SK-N-SH treated with all-trans-retinoic acid at 6 μM for 48 hours (cell line): ENCODE data around the gene PMEPA1.

ENCODE experiments used
- ATAC-seq: fragments of 200-7000 bp; cut with Tn5 transposase; 3 replicates; pipeline ENCODE4 v1.9.1; 2020; ENCODE audit warnings: mild to moderate bottlenecking, moderate library complexity
- ARNTL ChIP-seq: fragments of 450-650 bp; formaldehyde crosslinking; IDR thresholded peaks from 2 replicates; pipeline ENCODE4 v1.5.0; 2020; ENCODE audit warnings: low read depth, mild to moderate bottlenecking, moderate library complexity, borderline replicate concordance
- CREB5 ChIP-seq: fragments of 250-450 bp; sonication (Bioruptor Pico); IDR thresholded peaks from 2 replicates; pipeline ENCODE4 v1.5.1; 2020; ENCODE audit warnings: low read depth, mild to moderate bottlenecking, moderate library complexity
- CSDC2 ChIP-seq: fragments of 250-450 bp; sonication (Bioruptor Pico); IDR thresholded peaks from 2 replicates; pipeline ENCODE4 v1.5.0; 2020; ENCODE audit warnings: mild to moderate bottlenecking, moderate library complexity
- CSRNP3 ChIP-seq: fragments of 250-450 bp; sonication (Bioruptor Pico); IDR thresholded peaks from 2 replicates; pipeline ENCODE4 v1.5.1; 2021; ENCODE audit warnings: mild to moderate bottlenecking, moderate library complexity
- ESRRG ChIP-seq: fragments of 250-450 bp; sonication (Bioruptor Pico); IDR thresholded peaks from 2 replicates; pipeline ENCODE4 v1.6.1; 2021; ENCODE audit warnings: mild to moderate bottlenecking
- GLIS3 ChIP-seq: fragments of 250-450 bp; sonication (Bioruptor Pico); IDR thresholded peaks from 2 replicates; pipeline ENCODE4 v1.5.0; 2020; ENCODE audit warnings: mild to moderate bottlenecking, moderate library complexity
- ISL1 ChIP-seq: fragments of 250-450 bp; sonication (Bioruptor Pico); IDR thresholded peaks from 2 replicates; pipeline ENCODE4 v2.1.2; 2022; ENCODE audit warnings: mild to moderate bottlenecking, moderate library complexity
- OSR1 ChIP-seq: fragments of 250-450 bp; sonication (Bioruptor Pico); IDR thresholded peaks from 2 replicates; pipeline ENCODE4 v1.8.0; 2022; ENCODE audit warnings: moderate library complexity, mild to moderate bottlenecking, inconsistent platforms
- PATZ1 ChIP-seq: fragments of 250-450 bp; sonication (Bioruptor Pico); IDR thresholded peaks from 2 replicates; pipeline ENCODE4 v1.8.0; 2020; ENCODE audit warnings: mild to moderate bottlenecking, moderate library complexity, borderline replicate concordance
- POU6F1 ChIP-seq: fragments of 250-450 bp; sonication (Bioruptor Pico); IDR thresholded peaks from 2 replicates; pipeline ENCODE4 v1.8.0; 2021; ENCODE audit warnings: low read depth, mild to moderate bottlenecking, moderate library complexity, borderline replicate concordance
- PPARA ChIP-seq: fragments of 250-450 bp; sonication (Bioruptor Pico); IDR thresholded peaks from 2 replicates; pipeline ENCODE4 v1.5.0; 2020; ENCODE audit warnings: mild to moderate bottlenecking, borderline replicate concordance
- RARB ChIP-seq: fragments of 250-450 bp; sonication (Bioruptor Pico); IDR thresholded peaks from 2 replicates; pipeline ENCODE4 v1.8.0; 2021; ENCODE audit warnings: mild to moderate bottlenecking, moderate library complexity
- SNAI2 ChIP-seq: fragments of 250-450 bp; sonication (Bioruptor Pico); IDR thresholded peaks from 2 replicates; pipeline ENCODE4 v1.5.0; 2020; ENCODE audit warnings: mild to moderate bottlenecking, moderate library complexity
- TCF4 ChIP-seq: fragments of 250-450 bp; sonication (Bioruptor Pico); IDR thresholded peaks from 2 replicates; pipeline ENCODE4 v1.8.0; 2021; ENCODE audit warnings: mild to moderate bottlenecking, moderate library complexity, borderline replicate concordance
- TOX ChIP-seq: fragments of 250-450 bp; sonication (Bioruptor Pico); IDR thresholded peaks from 2 replicates; pipeline ENCODE4 v1.8.0; 2021; ENCODE audit warnings: mild to moderate bottlenecking, moderate library complexity, borderline replicate concordance
- TSHZ2 ChIP-seq: fragments of 250-450 bp; sonication (Bioruptor Pico); IDR thresholded peaks from 2 replicates; pipeline ENCODE4 v1.5.0; 2020; ENCODE audit warnings: mild to moderate bottlenecking, moderate library complexity
- ZC3H10 ChIP-seq: fragments of 250-450 bp; sonication (Bioruptor Pico); IDR thresholded peaks from 2 replicates; pipeline ENCODE4 v1.5.1; 2021; ENCODE audit warnings: mild to moderate bottlenecking, moderate library complexity
- ZFP3 ChIP-seq: fragments of 250-450 bp; sonication (Bioruptor Pico); IDR thresholded peaks from 2 replicates; pipeline ENCODE4 v1.5.0; 2020; ENCODE audit warnings: mild to moderate bottlenecking, moderate library complexity
- ZFP30 ChIP-seq: fragments of 450-650 bp; formaldehyde crosslinking; IDR thresholded peaks from 2 replicates; pipeline ENCODE4 v1.5.0; 2022; ENCODE audit warnings: mild to moderate bottlenecking, moderate library complexity
- ZNF565 ChIP-seq: fragments of 450-650 bp; formaldehyde crosslinking; conservative IDR thresholded peaks from 2 replicates; pipeline ENCODE4 v1.5.0; 2020; ENCODE audit warnings: low read depth, mild to moderate bottlenecking, moderate library complexity
- ZNF70 ChIP-seq: fragments of 450-650 bp; formaldehyde crosslinking; IDR thresholded peaks from 2 replicates; pipeline ENCODE4 v1.5.0; 2020; ENCODE audit warnings: mild to moderate bottlenecking, moderate library complexity

PMEPA1 gene

GRCh38 chr20:57653546-57653900, 56.3 kb downstream of the PMEPA1 start:
- no peak for ATAC-seq
- no peak for TF ChIP-seq ZC3H10 (CRISPR knock-in tag)
- no peak for TF ChIP-seq GLIS3 (CRISPR knock-in tag)
- no peak for TF ChIP-seq POU6F1 (CRISPR knock-in tag)
- TF ChIP-seq SNAI2 (CRISPR knock-in tag) = no peak
- TF ChIP-seq TCF4 = no peak
- no peak for TF ChIP-seq ZFP30
- TF ChIP-seq OSR1 (CRISPR knock-in tag) = no peak
- TF ChIP-seq RARB (CRISPR knock-in tag) = no peak
- no peak for TF ChIP-seq ZFP3 (CRISPR knock-in tag)

- TF ChIP-seq RARB (CRISPR knock-in tag) (no peak), CSRNP3 (CRISPR knock-in tag) (no peak), TOX (CRISPR knock-in tag) (no peak), ZFP30 (no peak), POU6F1 (CRISPR knock-in tag) (no peak), ZNF70 (CRISPR knock-in tag) (no peak), ARNTL (CRISPR knock-in tag) (no peak), TSHZ2 (no peak)
- TF ChIP-seq, all 23 proteins: peak for 0
- ATAC-seq = no peak
Measured at GRCh38 chr20:57652606-57653545, 56.9 kb downstream of the PMEPA1 start.

GRCh38 chr20:57651881-57652605, 57.8 kb downstream of the PMEPA1 start:
- TF ChIP-seq PPARA (no peak), PATZ1 (CRISPR knock-in tag) (no peak), ZNF565 (CRISPR knock-in tag) (no peak), OSR1 (CRISPR knock-in tag) (no peak), ZFP30 (no peak), ARNTL (CRISPR knock-in tag) (no peak), ESRRG (no peak), TSHZ2 (no peak), TCF4 (no peak), CSDC2 (CRISPR knock-in tag) (no peak), ZNF70 (CRISPR knock-in tag) (no peak), ZFP3 (CRISPR knock-in tag) (no peak), ISL1 (CRISPR knock-in tag) (no peak), RARB (CRISPR knock-in tag) (no peak), GLIS3 (CRISPR knock-in tag) (no peak), SNAI2 (CRISPR knock-in tag) (no peak), CREB5 (CRISPR knock-in tag) (no peak)
- no peak for ATAC-seq
